Measurements from ENCODE around the gene CHAF1B.

The CHAF1B gene

GRCh38 chr21:36400719-36401118 lies 15.5 kb downstream of the CHAF1B start:
- H3K4me3 ChIP-seq (ENCODE audit: low read length): no peak overlapping the region
- TF ChIP-seq CTCF (conservative IDR thresholded peaks at IDR 0.05; ENCODE audit: low read depth, low read length): no peak
- no peak for DNase-seq (ENCODE audit: low read depth)

- DNase-seq (ENCODE audit: low read depth): no peak
- no peak overlapping the region for H3K4me3 ChIP-seq (ENCODE audit: low read length)
- TF ChIP-seq CTCF (conservative IDR thresholded peaks at IDR 0.05; ENCODE audit: low read depth, low read length): no peak
Observed at GRCh38 chr21:36402339-36402738, 17.1 kb downstream of the CHAF1B start.

- H3K4me3 ChIP-seq (ENCODE audit: low read length): no peak overlapping the region
- DNase-seq (ENCODE audit: low read depth): no peak
- TF ChIP-seq CTCF (conservative IDR thresholded peaks at IDR 0.05; ENCODE audit: low read depth, low read length): no peak
Observed at GRCh38 chr21:36403713-36404112, 18.5 kb downstream of the CHAF1B start.

GRCh38 chr21:36408568-36408967 lies 23.4 kb downstream of the CHAF1B start:
- no peak for DNase-seq (ENCODE audit: low read depth)
- no peak overlapping the region for H3K4me3 ChIP-seq (ENCODE audit: low read length)
- TF ChIP-seq CTCF (conservative IDR thresholded peaks at IDR 0.05; ENCODE audit: low read depth, low read length): no peak

GRCh38 chr21:36411301-36411700 lies 26.1 kb downstream of the CHAF1B start:
- no peak overlapping the region for H3K4me3 ChIP-seq (ENCODE audit: low read length)
- DNase-seq (ENCODE audit: low read depth): no peak
- no peak for TF ChIP-seq CTCF (conservative IDR thresholded peaks at IDR 0.05; ENCODE audit: low read depth, low read length)

- no peak overlapping the region for H3K4me3 ChIP-seq (ENCODE audit: low read length)
- TF ChIP-seq CTCF (conservative IDR thresholded peaks at IDR 0.05; ENCODE audit: low read depth, low read length): no peak
- DNase-seq (ENCODE audit: low read depth): no peak
Observed at GRCh38 chr21:36412916-36413315, 27.7 kb downstream of the CHAF1B start.

GRCh38 chr21:36415375-36415774 lies 30.2 kb downstream of the CHAF1B start:
- no peak overlapping the region for H3K4me3 ChIP-seq (ENCODE audit: low read length)
- DNase-seq (ENCODE audit: low read depth): no peak
- no peak for TF ChIP-seq CTCF (conservative IDR thresholded peaks at IDR 0.05; ENCODE audit: low read depth, low read length)
